Measurements from ENCODE around the gene OOSP2.

The OOSP2 gene

DNA sequence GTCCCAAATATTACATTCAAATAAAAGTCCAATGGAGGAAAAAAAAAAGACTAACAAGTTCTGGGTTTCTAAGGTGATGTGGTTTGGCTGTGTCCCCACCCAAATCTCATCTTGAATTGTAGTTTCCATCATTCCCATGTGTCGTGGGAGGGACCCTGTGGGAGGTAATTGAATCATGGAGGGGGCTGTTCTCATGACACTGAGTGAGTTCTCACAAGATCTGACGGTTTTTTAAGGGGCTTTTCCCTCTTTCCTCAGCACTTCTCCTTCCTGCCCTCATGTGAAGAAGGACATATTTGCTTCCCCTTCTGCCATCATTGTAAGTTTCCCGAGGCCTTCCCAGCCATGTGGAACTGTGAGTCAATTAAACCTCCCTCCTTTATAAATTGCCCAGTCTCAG is 40.3 kb downstream of the OOSP2 start:
- no peak for DNase-seq

DNA sequence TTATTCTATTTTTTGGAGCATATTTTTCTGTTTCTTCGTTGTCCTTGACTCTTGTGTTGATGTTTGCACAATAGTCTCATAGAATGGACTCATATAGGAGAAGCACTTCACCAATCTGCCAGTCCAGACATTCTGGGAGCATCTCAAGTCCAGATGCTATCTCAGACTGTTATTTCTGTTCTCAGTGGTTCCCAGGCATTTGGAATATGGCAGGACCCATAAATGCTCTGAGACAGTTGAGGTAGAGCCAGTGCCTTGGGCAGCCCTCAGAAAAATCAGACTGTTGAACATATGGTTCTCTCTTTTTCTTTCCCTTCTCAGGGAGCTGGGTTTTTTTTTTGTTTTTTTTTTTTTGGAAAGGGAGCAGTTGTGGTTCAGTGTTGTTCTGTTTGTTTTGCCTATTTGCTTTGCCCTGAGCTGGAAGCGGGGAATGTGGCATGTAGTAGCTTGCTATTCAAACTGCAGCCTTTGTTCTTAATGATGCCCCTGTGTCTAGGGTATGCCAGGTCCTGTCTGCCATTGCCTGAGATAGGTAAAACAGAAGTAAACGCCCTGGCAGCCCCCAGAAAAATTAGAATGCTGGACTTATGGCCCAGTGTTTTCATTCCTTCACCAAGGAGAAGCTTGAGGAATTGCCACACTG is 44.5 kb downstream of the OOSP2 start:
- DNase-seq: no peak

DNA sequence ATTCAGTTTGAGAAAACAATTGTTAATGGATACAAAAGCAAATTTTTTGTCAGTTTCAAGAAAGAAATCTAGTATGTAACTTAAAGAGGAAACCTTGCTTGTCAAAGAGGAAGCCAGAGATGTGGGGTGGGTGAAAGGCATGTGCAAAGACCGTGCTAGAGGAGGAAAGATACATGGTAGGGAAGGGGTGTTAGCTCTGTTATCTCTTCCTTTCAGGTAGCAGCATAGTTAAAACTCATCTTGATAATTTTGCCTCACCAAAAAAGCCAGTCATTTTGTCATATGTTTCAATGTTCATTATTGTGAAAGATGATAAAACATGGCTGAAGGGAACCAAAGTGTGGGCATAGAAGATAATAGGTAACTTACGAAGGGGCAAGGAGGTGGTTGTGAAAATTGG is 45.7 kb downstream of the OOSP2 start:
- DNase-seq: no peak

DNA sequence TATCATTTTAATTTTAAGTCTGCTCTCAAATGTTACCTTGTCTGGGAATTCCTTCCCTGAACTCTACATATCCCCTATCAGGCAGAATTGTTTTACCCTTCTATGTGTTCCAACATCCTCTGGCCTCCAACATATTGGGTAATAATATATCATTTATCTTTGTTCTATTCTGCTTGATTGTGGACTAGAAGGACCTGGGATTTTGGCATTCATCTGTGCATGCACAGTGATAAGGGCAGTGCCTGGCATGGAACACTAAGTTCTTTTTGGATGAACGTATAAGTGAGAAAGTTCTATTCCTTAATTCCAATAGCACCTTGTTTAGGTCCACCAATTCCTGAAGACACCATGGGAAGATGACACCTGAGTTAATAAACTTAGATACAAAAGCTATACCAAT is 47.0 kb downstream of the OOSP2 start:
- no peak for DNase-seq

DNA sequence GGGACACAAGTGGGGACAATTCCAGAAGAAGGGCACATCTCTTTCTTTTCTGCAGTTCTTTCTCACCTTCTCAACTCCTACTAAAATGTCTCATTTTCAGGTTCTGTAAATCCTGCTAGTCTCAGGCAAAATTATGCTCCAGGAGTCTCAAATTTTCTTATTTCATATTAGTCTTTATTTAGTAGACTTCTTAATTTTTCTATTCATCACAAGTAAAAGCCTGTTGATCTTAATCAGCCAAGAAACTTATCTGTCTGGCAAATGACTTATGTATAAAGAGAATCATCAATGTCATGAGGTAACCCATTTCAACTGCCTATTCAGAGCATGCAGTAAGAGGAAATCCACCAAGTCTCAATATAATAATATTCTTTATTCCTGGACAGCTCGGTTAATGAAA is 48.2 kb downstream of the OOSP2 start, which contains the start of gene MS4A2:
Gene MS4A2, plus strand, starts transcription at position 301 of the 400 bp plus-strand sequence. CDS start 102 bp downstream, outside the sequence.
- no peak for DNase-seq

DNA sequence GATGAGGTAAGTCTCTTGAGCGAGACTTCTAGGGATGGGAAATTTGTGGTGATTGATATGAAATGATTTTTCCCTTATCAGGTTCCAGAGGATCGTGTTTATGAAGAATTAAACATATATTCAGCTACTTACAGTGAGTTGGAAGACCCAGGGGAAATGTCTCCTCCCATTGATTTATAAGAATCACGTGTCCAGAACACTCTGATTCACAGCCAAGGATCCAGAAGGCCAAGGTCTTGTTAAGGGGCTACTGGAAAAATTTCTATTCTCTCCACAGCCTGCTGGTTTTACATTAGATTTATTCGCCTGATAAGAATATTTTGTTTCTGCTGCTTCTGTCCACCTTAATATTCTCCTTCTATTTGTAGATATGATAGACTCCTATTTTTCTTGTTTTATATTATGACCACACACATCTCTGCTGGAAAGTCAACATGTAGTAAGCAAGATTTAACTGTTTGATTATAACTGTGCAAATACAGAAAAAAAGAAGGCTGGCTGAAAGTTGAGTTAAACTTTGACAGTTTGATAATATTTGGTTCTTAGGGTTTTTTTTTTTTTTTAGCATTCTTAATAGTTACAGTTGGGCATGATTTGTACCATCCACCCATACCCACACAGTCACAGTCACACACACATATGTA is 55.4 kb downstream of the OOSP2 start:
- no peak for DNase-seq

DNA sequence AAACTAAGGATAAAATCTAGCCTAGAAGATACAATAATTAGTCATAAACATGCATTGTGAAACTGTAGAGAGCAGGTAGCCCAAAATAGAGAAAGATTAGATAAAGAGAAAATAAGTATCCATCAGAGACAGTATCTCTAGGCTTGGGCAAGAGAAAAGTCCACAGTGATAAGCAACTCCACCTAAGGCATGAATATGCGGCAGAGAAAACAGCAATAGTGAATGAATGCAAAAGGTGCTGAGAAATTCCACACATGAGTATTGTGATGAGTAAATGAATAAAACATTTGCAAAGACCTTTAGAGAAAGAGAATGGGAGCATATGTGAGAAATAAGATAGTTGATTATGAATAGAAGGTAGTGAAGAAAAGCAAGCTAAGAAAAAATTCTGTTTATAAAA is 57.0 kb downstream of the OOSP2 start:
- DNase-seq: no peak
